Neural cell (in vitro differentiated cells): ENCODE results near the gene TRPM8. TPM values are rescaled to one million over a fixed set of nuclear protein-coding genes. Genes with fewer than 3 reads are reported as not detected.

Source experiments
- H2AFZ ChIP-seq: fragments of 200-600, 300-800 bp; sonication (generic), shearing (Covaris generic); 2 replicates; pipeline ENCODE4 v1.6.0; 2014; ENCODE audit warnings: low read depth, mild to moderate bottlenecking, antibody characterized with exemption, low read length, moderate library complexity
- H3F3A ChIP-seq: fragments of 200-600 bp; shearing (Covaris generic); 2 replicates; pipeline ENCODE4 v1.6.1; 2016; ENCODE audit warnings: mild to moderate bottlenecking, moderate library complexity, mixed read lengths, antibody characterized with exemption, low read length; ENCODE audit not compliant: insufficient read depth, poor library complexity, severe bottlenecking
- H3K27ac ChIP-seq: fragments of 200-600, 300-800 bp; sonication (generic), shearing (Covaris generic); 2 replicates; pipeline ENCODE4 v1.5.1; 2014; ENCODE audit warnings: mild to moderate bottlenecking, low read length, moderate library complexity
- H3K27me3 ChIP-seq: fragments of 300-800, 200-600 bp; sonication (generic), shearing (Covaris generic); 2 replicates; pipeline ENCODE4 v1.6.0; 2014; ENCODE audit warnings: mild to moderate bottlenecking, low read depth, low read length, moderate library complexity; ENCODE audit not compliant: insufficient read depth
- H3K36me3 ChIP-seq: fragments of 300-800, 200-600 bp; sonication (generic), shearing (Covaris generic); 2 replicates; pipeline ENCODE4 v1.5.1; 2014; ENCODE audit warnings: mild to moderate bottlenecking, antibody characterized with exemption, low read length, moderate library complexity; ENCODE audit not compliant: insufficient read depth
- H3K4me2 ChIP-seq: fragments of 300-800, 200-600 bp; sonication (generic), shearing (Covaris generic); 2 replicates; pipeline ENCODE4 v1.6.0; 2014; ENCODE audit warnings: mild to moderate bottlenecking, low read length
- H3K4me3 ChIP-seq: fragments of 300-800, 200-600 bp; sonication (generic), shearing (Covaris generic); 2 replicates; pipeline ENCODE4 v1.5.1; 2014; ENCODE audit warnings: mild to moderate bottlenecking, low read length, moderate library complexity
- H3K79me2 ChIP-seq: fragments of 200-600 bp; shearing (Covaris generic); replicated peaks from 2 replicates; pipeline ENCODE4 v1.6.0; 2014; ENCODE audit warnings: mild to moderate bottlenecking, low read length, moderate library complexity; ENCODE audit not compliant: insufficient read depth
- H3K9ac ChIP-seq: fragments of 300-800, 200-600 bp; sonication (generic), shearing (Covaris generic); 2 replicates; pipeline ENCODE4 v1.6.1; 2016; ENCODE audit warnings: mild to moderate bottlenecking, low read length, mixed read lengths
- H3K9me2 ChIP-seq: fragments of 200-600 bp; shearing (Covaris generic); 2 replicates; pipeline ENCODE4 v1.6.1; 2016; ENCODE audit warnings: mild to moderate bottlenecking, low read length, mixed read lengths; ENCODE audit not compliant: insufficient read depth
- H3K9me3 ChIP-seq: fragments of 200-600, 300-800 bp; sonication (generic), shearing (Covaris generic); 2 replicates; pipeline ENCODE4 v1.6.1; 2016; ENCODE audit warnings: mild to moderate bottlenecking, mixed run types, low read length, moderate library complexity, mixed read lengths
- H4K20me1 ChIP-seq: fragments of 200-600 bp; shearing (Covaris generic); 2 replicates; pipeline ENCODE4 v1.6.1; 2016; ENCODE audit warnings: mild to moderate bottlenecking, mixed run types; ENCODE audit not compliant: insufficient read depth
- CTCF ChIP-seq: fragments of 450-650 bp; IDR thresholded peaks from 2 replicates; pipeline ENCODE4 v1.5.1; 2014; ENCODE audit warnings: antibody characterized with exemption, mild to moderate bottlenecking, moderate library complexity; ENCODE audit not compliant: poor library complexity, severe bottlenecking
- EP300 ChIP-seq: fragments of 450-650 bp; conservative IDR thresholded peaks from 2 replicates; pipeline ENCODE4 v1.6.1; 2014; ENCODE audit warnings: antibody characterized with exemption, mild to moderate bottlenecking, moderate library complexity; ENCODE audit not compliant: poor library complexity, severe bottlenecking
- EZH2 ChIP-seq: fragments of 200-600, 300-800 bp; shearing (Covaris generic), sonication (generic); IDR thresholded peaks from 2 replicates; pipeline ENCODE4 v1.6.1; 2014; ENCODE audit warnings: antibody characterized with exemption, low read length, borderline replicate concordance, mild to moderate bottlenecking; ENCODE audit not compliant: insufficient read depth, poor library complexity, severe bottlenecking
- MXI1 ChIP-seq: fragments of 450-650 bp; conservative IDR thresholded peaks from 2 replicates; pipeline ENCODE4 v1.6.1; 2014; ENCODE audit warnings: antibody characterized with exemption, mild to moderate bottlenecking; ENCODE audit not compliant: poor library complexity, severe bottlenecking
- POLR2AphosphoS5 ChIP-seq: IDR thresholded peaks from 2 replicates; pipeline ENCODE4 v1.6.1; 2012
- RAD21 ChIP-seq: fragments of 450-650 bp; conservative IDR thresholded peaks from 2 replicates; pipeline ENCODE4 v1.6.1; 2014; ENCODE audit warnings: antibody characterized with exemption, mild to moderate bottlenecking, moderate library complexity
- REST ChIP-seq: IDR thresholded peaks from 2 replicates; pipeline ENCODE4 v1.6.1; 2012; ENCODE audit warnings: borderline replicate concordance
- SMC3 ChIP-seq: fragments of 450-650 bp; conservative IDR thresholded peaks from 2 replicates; pipeline ENCODE4 v1.6.1; 2014; ENCODE audit warnings: antibody characterized with exemption, mild to moderate bottlenecking, moderate library complexity; ENCODE audit not compliant: poor library complexity
- TAF1 ChIP-seq: IDR thresholded peaks from 2 replicates; pipeline ENCODE4 v1.6.1; 2012; ENCODE audit warnings: low read depth
- polyA plus RNA-seq: library from polyadenylated mRNA; depleted of rRNA; stranded (reverse); fragments of >200 nt; gene quantifications from 2 replicates; pipeline ENCODE4 v1.2.3, GENCODE V29; 2014

The TRPM8 gene
- polyA plus RNA-seq, 1 donor from 2014 or later = not detected

GRCh38 chr2:233980955-233981561, 63.9 kb downstream of the TRPM8 start:
- Histone ChIP-seq H3K4me3 (no peak overlapping the region), H3K9ac (no peak overlapping the region), H3K79me2 (no peaks in the 10 kb centered on the region), H3K9me2 (no peaks in the 10 kb centered on the region), H4K20me1 (no peaks in the 10 kb centered on the region), H3K27ac (no peak overlapping the region), H3K4me2 (no peak overlapping the region), H3K27me3 (no peaks in the 10 kb centered on the region), H2AFZ (no peak overlapping the region), H3K9me3 (no peaks in the 10 kb centered on the region), H3K36me3 (no peaks in the 10 kb centered on the region), H3F3A (no peaks in the 10 kb centered on the region)
- TF ChIP-seq EP300 (no peak), SMC3 (no peak), TAF1 (no peak), EZH2 (no peak), RAD21 (no peak), CTCF (no peak), POLR2AphosphoS5 (no peak), MXI1 (no peak), REST (no peak)

- no peak overlapping the region for H3K4me3 ChIP-seq
- H2AFZ ChIP-seq = no peak overlapping the region
- H4K20me1 ChIP-seq = no peaks in the 10 kb centered on the region
- H3K4me2 ChIP-seq = no peak overlapping the region
- no peaks in the 10 kb centered on the region for H3K9me3 ChIP-seq
- H3F3A ChIP-seq = no peaks in the 10 kb centered on the region
- H3K27ac ChIP-seq = no peak overlapping the region
- no peaks in the 10 kb centered on the region for H3K9me2 ChIP-seq
- no peaks in the 10 kb centered on the region for H3K27me3 ChIP-seq
- H3K36me3 ChIP-seq = no peaks in the 10 kb centered on the region
- H3K9ac ChIP-seq = no peak overlapping the region
- H3K79me2 ChIP-seq = no peaks in the 10 kb centered on the region
- no peak for TF ChIP-seq EZH2
- no peak for TF ChIP-seq EP300
- no peak for TF ChIP-seq MXI1
- no peak for TF ChIP-seq RAD21
- no peak for TF ChIP-seq CTCF
- TF ChIP-seq SMC3 = no peak
- no peak for TF ChIP-seq TAF1
- no peak for TF ChIP-seq REST
Observed at GRCh38 chr2:233981574-233982420, 64.6 kb downstream of the TRPM8 start.
